Thoracic aorta (tissue), 2 donors: ENCODE results near the gene VCAM1. TPM values are rescaled to one million over a fixed set of nuclear protein-coding genes. Genes with fewer than 3 reads are reported as not detected.

Experiments
- ATAC-seq: fragments of 150-250 bp; one replicate; pipeline ENCODE4 v1.8.0; 2017; ENCODE audit warnings: low read depth; ENCODE audit not compliant: insufficient number of reproducible peaks, low FRiP score
- DNase-seq: peaks from one replicate; pipeline ENCODE4 v3.0.0-alpha.2; 2020; ENCODE audit warnings: low spot score
- H3K27ac ChIP-seq, 2 donors: fragments of 200-600 bp; sonication (generic); 1 replicate in 1 of 2; 2 replicates in 1 of 2; pipeline ENCODE4 v1.5.1; 2016; ENCODE audit warnings: mild to moderate bottlenecking in 2 of 2, moderate library complexity in 2 of 2
- H3K27me3 ChIP-seq: fragments of 200-600 bp; sonication (generic); replicated peaks from 2 replicates; pipeline ENCODE4 v1.6.0; 2016; ENCODE audit warnings: mild to moderate bottlenecking; ENCODE audit not compliant: insufficient read depth
- H3K36me3 ChIP-seq: fragments of 200-600 bp; sonication (generic); one replicate; pipeline ENCODE4 v1.5.1; 2016
- H3K4me1 ChIP-seq, 2 donors: fragments of 200-600 bp; sonication (generic); 1 replicate in 1 of 2; 2 replicates in 1 of 2; pipeline versions ENCODE4 v1.5.1 to v1.6.0; 2016; ENCODE audit warnings: low read depth in 2 of 2, mild to moderate bottlenecking in 1 of 2; ENCODE audit not compliant: control insufficient read depth in 1 of 2
- H3K4me3 ChIP-seq: fragments of 200-600 bp; sonication (generic); 2 replicates; pipeline ENCODE4 v1.5.1; 2016; ENCODE audit warnings: mild to moderate bottlenecking
- H3K9me3 ChIP-seq: fragments of 200-600 bp; sonication (generic); 2 replicates; pipeline ENCODE4 v1.5.1; 2016
- total RNA-seq, 2 donors: library from RNA; depleted of rRNA; stranded (reverse); fragments of >200 nt; gene quantifications; one replicate each; pipeline versions ENCODE4 v1.1.0 to v1.2.3, GENCODE V29; 2016
- TF ChIP-seq, protein P1 (sequence below): fragments of 200-600 bp; sonication (generic); IDR thresholded peaks from one replicate; pipeline ENCODE4 v1.5.1; 2019; ENCODE audit warnings: antibody characterized with exemption

VCAM1 gene
- total RNA-seq, 2 donors from 2014 or later = 42.4 to 77.6 TPM

DNA sequence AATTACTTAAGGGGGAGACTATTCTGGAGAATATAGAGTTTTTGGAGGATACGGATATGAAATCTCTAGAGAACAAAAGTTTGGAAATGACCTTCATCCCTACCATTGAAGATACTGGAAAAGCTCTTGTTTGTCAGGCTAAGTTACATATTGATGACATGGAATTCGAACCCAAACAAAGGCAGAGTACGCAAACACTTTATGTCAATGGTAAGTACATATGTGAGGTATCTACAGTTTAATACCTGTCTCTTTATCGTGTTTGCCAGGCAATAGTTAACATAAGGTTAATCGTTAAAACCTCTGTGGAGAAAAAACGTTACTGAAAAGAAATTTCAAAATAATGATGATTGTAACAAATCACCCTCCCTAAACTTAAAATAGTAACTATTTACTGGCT lies 11.8 kb downstream of the VCAM1 start:
- TF ChIP-seq, protein P1, sequence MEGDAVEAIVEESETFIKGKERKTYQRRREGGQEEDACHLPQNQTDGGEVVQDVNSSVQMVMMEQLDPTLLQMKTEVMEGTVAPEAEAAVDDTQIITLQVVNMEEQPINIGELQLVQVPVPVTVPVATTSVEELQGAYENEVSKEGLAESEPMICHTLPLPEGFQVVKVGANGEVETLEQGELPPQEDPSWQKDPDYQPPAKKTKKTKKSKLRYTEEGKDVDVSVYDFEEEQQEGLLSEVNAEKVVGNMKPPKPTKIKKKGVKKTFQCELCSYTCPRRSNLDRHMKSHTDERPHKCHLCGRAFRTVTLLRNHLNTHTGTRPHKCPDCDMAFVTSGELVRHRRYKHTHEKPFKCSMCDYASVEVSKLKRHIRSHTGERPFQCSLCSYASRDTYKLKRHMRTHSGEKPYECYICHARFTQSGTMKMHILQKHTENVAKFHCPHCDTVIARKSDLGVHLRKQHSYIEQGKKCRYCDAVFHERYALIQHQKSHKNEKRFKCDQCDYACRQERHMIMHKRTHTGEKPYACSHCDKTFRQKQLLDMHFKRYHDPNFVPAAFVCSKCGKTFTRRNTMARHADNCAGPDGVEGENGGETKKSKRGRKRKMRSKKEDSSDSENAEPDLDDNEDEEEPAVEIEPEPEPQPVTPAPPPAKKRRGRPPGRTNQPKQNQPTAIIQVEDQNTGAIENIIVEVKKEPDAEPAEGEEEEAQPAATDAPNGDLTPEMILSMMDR = no peak
- no peak overlapping the region for H3K27ac ChIP-seq
- no peak overlapping the region for H3K4me3 ChIP-seq
- DNase-seq (no peak), ATAC-seq (no peak)
- H3K36me3 ChIP-seq = no peaks in the 10 kb centered on the region
- no peaks in the 10 kb centered on the region for H3K27me3 ChIP-seq
- H3K4me1 ChIP-seq = peaks cover 10 to 14% of the 10 kb centered on the region in 2 donors
- H3K9me3 ChIP-seq = no peaks in the 10 kb centered on the region

DNA sequence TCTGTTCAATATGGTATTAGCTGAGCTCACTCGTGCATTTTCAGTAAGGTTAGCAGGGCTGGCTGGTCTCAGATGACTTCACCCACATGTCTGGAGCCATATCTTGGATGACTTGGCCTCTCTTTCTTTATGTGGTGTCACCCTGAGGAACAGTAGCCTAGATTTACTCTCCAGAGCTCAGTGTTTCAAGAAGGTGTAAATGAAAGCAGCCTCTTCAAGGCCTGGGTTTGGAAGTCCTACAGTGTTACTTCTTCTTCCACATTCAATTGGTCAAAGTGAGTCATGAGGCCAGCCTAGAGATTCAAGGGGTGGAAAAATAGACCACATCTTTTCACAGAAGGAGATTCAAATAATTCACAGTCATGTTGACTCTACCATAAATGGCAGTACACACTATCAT lies 12.2 kb downstream of the VCAM1 start:
- DNase-seq = no peak
- no peaks in the 10 kb centered on the region for H3K27me3 ChIP-seq
- H3K9me3 ChIP-seq = no peaks in the 10 kb centered on the region
- H3K36me3 ChIP-seq = no peaks in the 10 kb centered on the region
- TF ChIP-seq, protein P1 = no peak
- no peak for ATAC-seq
- H3K4me1 ChIP-seq = peaks cover 14 to 18% of the 10 kb centered on the region in 2 donors
- no peak overlapping the region for H3K4me3 ChIP-seq
- H3K27ac ChIP-seq = no peak overlapping the region

DNA sequence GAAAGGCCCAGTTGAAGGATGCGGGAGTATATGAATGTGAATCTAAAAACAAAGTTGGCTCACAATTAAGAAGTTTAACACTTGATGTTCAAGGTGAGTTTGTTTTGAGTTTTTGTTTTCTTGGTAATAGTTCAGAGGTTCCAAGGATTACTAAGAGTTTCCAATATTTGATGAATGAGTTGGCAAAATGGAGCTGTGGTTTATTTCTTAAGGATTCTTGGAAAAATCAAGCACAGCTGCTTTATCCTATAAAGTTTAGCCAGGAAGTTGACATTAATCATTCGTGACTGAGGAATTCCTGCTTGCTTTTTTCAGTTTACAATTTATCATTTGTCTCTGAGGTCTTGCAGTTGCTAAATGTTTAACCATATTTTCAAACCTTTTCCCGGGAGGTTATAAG lies 15.1 kb downstream of the VCAM1 start:
- no peak for ATAC-seq
- TF ChIP-seq, protein P1 = no peak
- H3K27ac ChIP-seq = peak overlapping the region in 1 of 2 donors; percentile 31

DNA sequence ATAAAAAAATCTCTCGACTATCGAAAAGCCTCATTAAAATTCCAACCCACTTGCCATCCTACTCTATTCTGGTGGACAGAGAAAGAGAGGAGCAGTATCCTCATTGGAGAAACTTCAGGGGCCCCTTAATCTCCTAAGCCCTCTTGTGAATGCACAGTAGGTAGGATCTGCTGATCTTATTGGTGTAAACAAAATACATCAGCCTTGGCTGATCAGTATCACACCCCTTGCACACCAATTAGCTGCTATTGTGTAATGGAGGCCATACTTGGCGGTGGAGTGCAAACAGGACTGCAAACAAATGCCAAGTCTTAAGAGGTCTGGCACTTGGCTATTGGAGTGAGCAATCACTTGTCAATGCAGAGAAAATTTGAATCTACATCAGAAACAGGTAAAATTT lies 15.7 kb downstream of the VCAM1 start:
- Histone ChIP-seq H3K4me3 (no peak overlapping the region), H3K36me3 (no peaks in the 10 kb centered on the region), H3K9me3 (no peaks in the 10 kb centered on the region), H3K27me3 (no peaks in the 10 kb centered on the region), H3K4me1 (peaks cover 19 to 32% of the 10 kb centered on the region in 2 donors), H3K27ac (peak overlapping the region in 1 of 2 donors; percentile 31)
- ATAC-seq (no peak), DNase-seq (no peak)
- TF ChIP-seq, protein P1 = no peak

More for the DNA sequence above, 15.1 kb downstream of the VCAM1 start:
- Histone ChIP-seq H3K4me3 (no peak overlapping the region), H3K27me3 (no peaks in the 10 kb centered on the region), H3K36me3 (no peaks in the 10 kb centered on the region), H3K4me1 (peaks cover 19 to 32% of the 10 kb centered on the region in 2 donors), H3K9me3 (no peaks in the 10 kb centered on the region)
- DNase-seq = no peak

DNA sequence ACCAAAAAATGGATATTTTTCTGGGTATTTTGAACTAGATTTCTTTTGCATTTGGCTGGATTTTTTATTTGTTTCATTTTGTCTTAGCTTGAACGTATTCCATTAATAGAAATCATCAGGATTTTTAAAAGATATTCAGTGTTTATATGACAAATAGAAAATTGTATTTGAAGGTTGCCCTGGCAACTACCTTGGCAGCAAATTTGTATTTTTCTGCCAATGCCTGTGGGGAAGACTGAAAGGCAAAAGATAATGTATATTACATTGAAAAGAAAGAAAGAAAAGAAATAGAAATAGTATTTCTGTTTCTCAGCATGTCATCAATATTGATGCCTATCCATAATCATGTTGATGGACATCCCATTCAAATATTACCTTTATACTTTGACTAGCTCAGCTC lies 16.8 kb downstream of the VCAM1 start:
- TF ChIP-seq, protein P1 = no peak
- no peak for DNase-seq
- H3K4me1 ChIP-seq = peaks cover 19 to 32% of the 10 kb centered on the region in 2 donors

More for the DNA sequence above, 16.8 kb downstream of the VCAM1 start:
- H3K36me3 ChIP-seq = no peaks in the 10 kb centered on the region
- ATAC-seq = no peak
- H3K9me3 ChIP-seq = no peaks in the 10 kb centered on the region
- H3K27ac ChIP-seq = no peak overlapping the region
- H3K4me3 ChIP-seq = no peak overlapping the region
- no peaks in the 10 kb centered on the region for H3K27me3 ChIP-seq
